ENCODE results near the gene SPRED3. TPM values are rescaled to one million over a fixed set of nuclear protein-coding genes. Genes with fewer than 3 reads are reported as not detected.

SPRED3 gene
- total and polyA plus RNA-seq, 9 of the 15 experiments (the other 6 are each of a cell fraction or from before 2014, with no cell fraction given), result 0.05 to 1.3 (median 0.36) TPM

DNA sequence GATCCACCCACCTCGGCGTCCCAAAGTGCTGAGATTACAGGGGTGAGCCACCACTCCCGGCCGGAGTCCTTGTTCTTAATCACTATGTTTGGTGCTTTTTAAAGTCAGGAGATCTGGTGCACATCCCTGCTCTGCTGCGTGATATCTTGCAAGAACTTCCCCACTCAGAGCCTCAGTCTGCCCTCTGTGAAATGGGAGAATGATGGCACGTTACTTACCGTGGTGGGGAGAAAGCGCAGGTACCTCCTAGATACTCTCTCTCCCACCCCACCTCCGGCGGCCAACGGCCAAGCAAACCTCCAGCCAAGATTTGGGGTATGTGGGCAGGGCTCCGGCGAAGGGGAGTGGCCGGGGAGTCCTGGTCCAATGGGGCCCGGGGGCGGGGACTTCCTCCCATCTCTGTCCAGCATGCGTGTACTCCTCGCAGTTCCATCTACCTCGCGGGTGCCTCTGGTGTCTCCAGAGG lies 44.8 kb downstream of the SPRED3 start, which contains the start of gene RYR1 (continued):
- TF ChIP-seq DIDO1 (tag; IDR thresholded peaks at IDR 0.05; ENCODE audit: low read depth) (no peak), ZNF444 (CRISPR knock-in tag; IDR thresholded peaks at IDR 0.05) (no peak), ZNF518B (CRISPR knock-in tag; IDR thresholded peaks at IDR 0.05) (no peak), TCF7 (IDR thresholded peaks at IDR 0.05; ENCODE audit: borderline replicate concordance) (no peak), JUN (IDR thresholded peaks at IDR 0.05; ENCODE audit: borderline replicate concordance, low read depth, low read length) (no peak), JUN (CRISPR knock-in tag; IDR thresholded peaks at IDR 0.05; ENCODE audit: borderline replicate concordance) (no peak), MAZ (CRISPR knock-in tag; conservative IDR thresholded peaks at IDR 0.05 in 1 of 2, IDR thresholded peaks at IDR 0.05 in 1 of 2) (peak in 1 of 2 experiments; percentile 15; a peak in 2 of 4 replicates), THRAP3 (IDR thresholded peaks at IDR 0.05; ENCODE audit: borderline replicate concordance) (no peak), RCOR1 (IDR thresholded peaks at IDR 0.05; ENCODE audit: borderline replicate concordance in 1 of 2, low read depth in 2 of 2, low read length in 2 of 2) (peak in 1 of 2 experiments; percentile 64; a peak in 1 of 4 replicates), XRCC5 (IDR thresholded peaks at IDR 0.05; ENCODE audit: low read depth, low read length) (0 out of 2 replicates have a peak, but pooled peaks have one; percentile 11), ARID1B (IDR thresholded peaks at IDR 0.05) (no peak; the same call in 1 of the 2 replicates), CREBBP (IDR thresholded peaks at IDR 0.05; ENCODE audit: low read depth, low read length) (no peak), BMI1 (IDR thresholded peaks at IDR 0.05; ENCODE audit: low read length) (no peak), ZFX (CRISPR knock-in tag; IDR thresholded peaks at IDR 0.05) (no peak), FOXM1 (IDR thresholded peaks at IDR 0.05; ENCODE audit: low read depth) (0 out of 2 replicates have a peak, but pooled peaks have one; percentile 28), FOXM1 (CRISPR knock-in tag; IDR thresholded peaks at IDR 0.05; ENCODE audit: low read depth) (no peak), MXD1 (CRISPR knock-in tag; IDR thresholded peaks at IDR 0.05; ENCODE audit: borderline replicate concordance, poor library complexity, severe bottlenecking) (no peak), ZNF274 (IDR thresholded peaks at IDR 0.05; ENCODE audit: borderline replicate concordance, low read depth, low read length) (no peak), TFAP4 (CRISPR knock-in tag; IDR thresholded peaks at IDR 0.05; ENCODE audit: borderline replicate concordance) (0 out of 2 replicates have a peak, but pooled peaks have one; percentile 21), POLR2G (IDR thresholded peaks at IDR 0.05; ENCODE audit: low read depth, low read length) (peak; percentile 60), ELF1 (tag; IDR thresholded peaks at IDR 0.05) (no peak)
- TF ChIP-seq, protein P1, sequence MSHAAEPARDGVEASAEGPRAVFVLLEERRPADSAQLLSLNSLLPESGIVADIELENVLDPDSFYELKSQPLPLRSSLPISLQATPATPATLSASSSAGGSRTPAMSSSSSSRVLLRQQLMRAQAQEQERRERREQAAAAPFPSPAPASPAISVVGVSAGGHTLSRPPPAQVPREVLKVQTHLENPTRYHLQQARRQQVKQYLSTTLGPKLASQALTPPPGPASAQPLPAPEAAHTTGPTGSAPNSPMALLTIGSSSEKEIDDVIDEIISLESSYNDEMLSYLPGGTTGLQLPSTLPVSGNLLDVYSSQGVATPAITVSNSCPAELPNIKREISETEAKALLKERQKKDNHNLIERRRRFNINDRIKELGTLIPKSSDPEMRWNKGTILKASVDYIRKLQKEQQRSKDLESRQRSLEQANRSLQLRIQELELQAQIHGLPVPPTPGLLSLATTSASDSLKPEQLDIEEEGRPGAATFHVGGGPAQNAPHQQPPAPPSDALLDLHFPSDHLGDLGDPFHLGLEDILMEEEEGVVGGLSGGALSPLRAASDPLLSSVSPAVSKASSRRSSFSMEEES (CRISPR knock-in tag; IDR thresholded peaks at IDR 0.05), result no peak
